ENCODE data around the gene LARP4B.

Gene LARP4B

DNA sequence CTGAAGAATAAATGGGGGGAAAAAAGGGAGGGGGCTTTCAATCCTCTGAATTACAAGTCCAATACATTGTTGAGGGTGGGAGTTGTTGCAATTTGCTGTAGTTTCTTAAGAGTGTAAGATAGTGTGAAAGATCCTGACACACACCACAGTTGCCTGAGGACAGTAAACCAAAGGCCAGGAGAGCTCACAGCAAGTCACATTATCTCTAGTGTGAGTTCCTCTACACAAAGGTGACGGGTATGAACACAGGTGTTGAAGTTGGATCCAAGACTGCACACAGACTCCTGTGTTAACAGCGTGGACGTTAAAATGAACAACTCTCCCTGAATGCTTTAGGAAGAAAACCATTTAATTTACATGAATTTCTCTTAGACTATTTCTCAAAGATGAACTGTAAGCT is 12.0 kb downstream of the LARP4B start:
- Mint-ChIP-seq H3K27me3 (ENCODE audit: low read depth) (no peaks in the 10 kb centered on the region), H3K9me3 (peaks cover 2% of the 10 kb centered on the region), H3K36me3 (ENCODE audit: low read depth) (peaks cover 25% of the 10 kb centered on the region), H3K4me3 (no peak overlapping the region), H3K27ac (no peak overlapping the region), H3K4me1 (peaks cover 5% of the 10 kb centered on the region)
- TF ChIP-seq, protein P1, sequence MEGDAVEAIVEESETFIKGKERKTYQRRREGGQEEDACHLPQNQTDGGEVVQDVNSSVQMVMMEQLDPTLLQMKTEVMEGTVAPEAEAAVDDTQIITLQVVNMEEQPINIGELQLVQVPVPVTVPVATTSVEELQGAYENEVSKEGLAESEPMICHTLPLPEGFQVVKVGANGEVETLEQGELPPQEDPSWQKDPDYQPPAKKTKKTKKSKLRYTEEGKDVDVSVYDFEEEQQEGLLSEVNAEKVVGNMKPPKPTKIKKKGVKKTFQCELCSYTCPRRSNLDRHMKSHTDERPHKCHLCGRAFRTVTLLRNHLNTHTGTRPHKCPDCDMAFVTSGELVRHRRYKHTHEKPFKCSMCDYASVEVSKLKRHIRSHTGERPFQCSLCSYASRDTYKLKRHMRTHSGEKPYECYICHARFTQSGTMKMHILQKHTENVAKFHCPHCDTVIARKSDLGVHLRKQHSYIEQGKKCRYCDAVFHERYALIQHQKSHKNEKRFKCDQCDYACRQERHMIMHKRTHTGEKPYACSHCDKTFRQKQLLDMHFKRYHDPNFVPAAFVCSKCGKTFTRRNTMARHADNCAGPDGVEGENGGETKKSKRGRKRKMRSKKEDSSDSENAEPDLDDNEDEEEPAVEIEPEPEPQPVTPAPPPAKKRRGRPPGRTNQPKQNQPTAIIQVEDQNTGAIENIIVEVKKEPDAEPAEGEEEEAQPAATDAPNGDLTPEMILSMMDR (IDR thresholded peaks at IDR 0.05; ENCODE audit: unreplicated experiment in 3 of 3): no peak

DNA sequence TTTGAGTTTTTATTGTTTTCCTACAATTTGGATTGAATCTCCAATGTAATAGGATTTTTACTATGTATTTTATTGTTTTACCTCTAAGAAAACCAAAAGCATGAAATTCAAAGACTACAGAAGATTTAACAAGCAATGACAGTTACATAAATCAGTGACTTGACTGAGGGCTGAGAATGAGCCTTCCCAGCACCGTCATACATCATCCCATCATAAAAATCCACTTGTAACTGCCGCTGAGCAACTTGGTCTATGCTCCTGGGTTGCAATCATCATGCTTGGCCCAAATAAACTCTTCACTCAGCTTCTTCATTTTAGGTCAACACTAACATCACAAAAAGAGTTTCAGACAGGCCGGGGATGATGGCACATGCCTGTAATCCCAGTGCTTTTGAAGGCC is 13.5 kb downstream of the LARP4B start:
- TF ChIP-seq, protein P1 (IDR thresholded peaks at IDR 0.05; ENCODE audit: unreplicated experiment in 3 of 3): no peak
- H3K4me3 Mint-ChIP-seq: no peak overlapping the region
- peaks cover 2% of the 10 kb centered on the region for H3K9me3 Mint-ChIP-seq
- H3K4me1 Mint-ChIP-seq: peaks cover 3% of the 10 kb centered on the region
- H3K27ac Mint-ChIP-seq: no peak overlapping the region
- peaks cover 22% of the 10 kb centered on the region for H3K36me3 Mint-ChIP-seq (ENCODE audit: low read depth)
- H3K27me3 Mint-ChIP-seq (ENCODE audit: low read depth): no peaks in the 10 kb centered on the region

DNA sequence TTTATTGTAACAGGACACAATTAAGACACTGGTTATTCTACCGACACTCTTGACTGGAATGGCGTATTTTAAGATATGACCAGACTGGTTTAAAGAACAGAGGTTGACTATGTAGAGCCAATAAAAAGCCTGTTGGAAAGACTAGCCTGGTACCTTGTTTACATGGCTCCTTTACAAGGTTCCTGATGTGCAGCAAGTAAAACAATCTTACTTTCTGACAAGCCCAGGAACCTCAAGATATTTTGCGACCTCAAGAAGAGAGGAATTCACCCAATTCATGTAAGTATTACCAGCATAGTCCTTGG is 14.1 kb downstream of the LARP4B start:
- H3K36me3 Mint-ChIP-seq (ENCODE audit: low read depth): peaks cover 22% of the 10 kb centered on the region
- H3K4me1 Mint-ChIP-seq: peaks cover 3% of the 10 kb centered on the region
- H3K4me3 Mint-ChIP-seq: no peak overlapping the region
- no peaks in the 10 kb centered on the region for H3K27me3 Mint-ChIP-seq (ENCODE audit: low read depth)
- H3K9me3 Mint-ChIP-seq: peaks cover 2% of the 10 kb centered on the region
- H3K27ac Mint-ChIP-seq: no peak overlapping the region
- TF ChIP-seq, protein P1 (IDR thresholded peaks at IDR 0.05; ENCODE audit: unreplicated experiment in 3 of 3): no peak

DNA sequence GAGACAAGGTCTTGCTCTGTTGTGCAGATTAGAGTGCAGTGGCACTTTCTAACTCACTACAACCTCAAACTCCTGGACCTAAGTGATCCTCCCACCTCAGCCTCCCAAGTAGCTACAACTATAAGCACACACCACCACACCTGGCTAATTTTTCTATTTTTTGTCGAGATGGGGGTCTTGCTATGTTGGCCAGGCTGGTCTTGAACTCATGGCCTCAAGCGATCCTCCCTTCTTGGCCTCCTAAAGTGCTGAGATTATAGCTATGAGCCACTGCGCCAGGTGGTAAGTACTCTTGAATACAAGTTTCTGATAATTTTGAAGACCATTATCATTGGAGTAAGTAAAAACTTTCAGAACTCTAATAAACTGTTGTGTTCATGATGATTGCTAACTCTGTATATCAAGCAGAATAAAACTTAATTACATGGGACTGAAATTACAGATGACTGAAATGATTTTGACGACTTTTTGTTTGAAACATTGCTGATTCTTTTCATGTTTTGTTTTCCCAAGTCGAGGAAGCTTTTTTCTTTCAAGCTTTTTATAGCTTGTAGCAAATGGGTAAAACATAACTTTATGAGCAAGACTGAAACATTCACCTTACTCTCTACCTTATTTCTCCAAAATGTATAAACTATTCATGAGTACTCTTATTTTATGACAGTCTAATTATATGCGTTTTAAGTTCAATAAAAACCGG is 14.6 kb downstream of the LARP4B start:
- TF ChIP-seq, protein P1 (IDR thresholded peaks at IDR 0.05; ENCODE audit: unreplicated experiment in 3 of 3): no peak
- Mint-ChIP-seq H3K27me3 (ENCODE audit: low read depth) (no peaks in the 10 kb centered on the region), H3K9me3 (peaks cover 2% of the 10 kb centered on the region), H3K4me1 (peaks cover 3% of the 10 kb centered on the region), H3K4me3 (no peak overlapping the region), H3K27ac (no peak overlapping the region), H3K36me3 (ENCODE audit: low read depth) (peaks cover 24% of the 10 kb centered on the region)

DNA sequence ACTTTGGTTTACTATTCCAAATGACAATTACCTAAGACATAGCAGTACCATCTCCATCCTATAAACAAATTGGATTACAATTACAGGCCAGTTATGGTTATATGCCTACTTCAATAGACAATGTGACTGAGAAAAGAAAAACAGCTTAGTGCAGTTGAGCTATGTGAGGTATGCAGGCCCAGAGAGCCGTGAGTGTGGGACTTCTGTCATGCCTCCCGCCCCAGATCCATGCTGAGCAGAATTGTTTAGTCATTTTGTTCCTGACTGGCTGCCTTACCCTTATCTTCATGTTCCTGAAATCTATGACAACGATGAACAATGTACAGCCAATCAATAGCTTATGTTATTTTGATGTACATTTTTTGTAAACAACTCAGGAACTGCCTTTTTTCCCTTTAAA is 21.7 kb downstream of the LARP4B start:
- no peaks in the 10 kb centered on the region for H3K27me3 Mint-ChIP-seq (ENCODE audit: low read depth)
- H3K4me1 Mint-ChIP-seq: peaks cover 14% of the 10 kb centered on the region
- H3K36me3 Mint-ChIP-seq (ENCODE audit: low read depth): peaks cover 23% of the 10 kb centered on the region
- no peak overlapping the region for H3K4me3 Mint-ChIP-seq
- no peaks in the 10 kb centered on the region for H3K9me3 Mint-ChIP-seq
- TF ChIP-seq, protein P1 (IDR thresholded peaks at IDR 0.05; ENCODE audit: unreplicated experiment in 3 of 3): no peak
- H3K27ac Mint-ChIP-seq: peak overlapping the region; percentile 17 to 81 (median 47)

DNA sequence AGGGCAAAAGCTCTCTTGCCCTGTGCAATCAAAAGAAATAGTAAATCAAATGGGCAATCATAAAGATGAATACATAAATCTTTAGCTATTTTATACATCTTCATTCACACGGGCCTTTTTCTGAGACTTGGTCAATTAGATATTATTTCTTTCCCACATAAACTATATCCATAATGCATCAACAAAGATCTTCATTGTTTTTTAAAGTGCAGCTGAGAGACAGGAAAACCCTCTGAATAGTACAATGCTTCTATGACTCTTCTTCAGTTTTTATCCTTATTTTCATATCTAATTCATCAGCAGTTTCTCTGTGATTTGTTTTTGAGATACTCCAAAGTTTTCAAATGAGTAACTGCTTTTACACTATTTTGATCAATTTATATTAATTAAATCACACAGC is 25.5 kb downstream of the LARP4B start:
- peaks cover 9% of the 10 kb centered on the region for H3K4me1 Mint-ChIP-seq
- peak overlapping the region in 1 of 3 experiments; percentile 27 for H3K27ac Mint-ChIP-seq
- no peak overlapping the region for H3K4me3 Mint-ChIP-seq
- H3K27me3 Mint-ChIP-seq (ENCODE audit: low read depth): no peaks in the 10 kb centered on the region
- no peaks in the 10 kb centered on the region for H3K9me3 Mint-ChIP-seq
- H3K36me3 Mint-ChIP-seq (ENCODE audit: low read depth): peaks cover 25% of the 10 kb centered on the region
- TF ChIP-seq, protein P1 (IDR thresholded peaks at IDR 0.05; ENCODE audit: unreplicated experiment in 3 of 3): no peak
